ENCODE results near the gene BANP.
"Not testable (repeated sequence)": the region's sequence is repeated elsewhere in the genome, so short reads cannot be mapped to it uniquely, and the experiment has no call there.

BANP gene

DNA sequence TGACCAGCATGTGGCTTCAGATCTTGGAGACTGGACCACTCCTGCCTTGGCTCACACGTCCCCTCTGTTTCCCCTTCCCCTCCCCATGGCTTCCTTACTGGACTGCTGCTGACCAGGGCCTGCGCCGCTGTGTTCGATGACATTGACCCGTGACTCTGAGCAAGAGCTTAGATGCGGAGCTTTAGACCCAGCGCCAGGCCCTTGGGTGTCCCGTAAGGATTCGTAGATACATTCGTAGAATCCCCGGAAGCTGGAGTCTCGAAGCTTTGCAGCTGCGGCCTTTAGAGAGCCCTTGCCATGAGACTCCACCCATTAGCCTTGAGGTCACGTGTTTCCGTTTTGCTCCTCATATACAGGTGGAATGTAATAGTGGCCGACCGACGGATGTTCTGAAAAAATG, 65.2 kb downstream of the BANP start:
- not testable (repeated sequence) for H3K4me1 ChIP-seq (ENCODE audit: insufficient read depth, low read length); H3K4me3 ChIP-seq (ENCODE audit: low read length)

DNA sequence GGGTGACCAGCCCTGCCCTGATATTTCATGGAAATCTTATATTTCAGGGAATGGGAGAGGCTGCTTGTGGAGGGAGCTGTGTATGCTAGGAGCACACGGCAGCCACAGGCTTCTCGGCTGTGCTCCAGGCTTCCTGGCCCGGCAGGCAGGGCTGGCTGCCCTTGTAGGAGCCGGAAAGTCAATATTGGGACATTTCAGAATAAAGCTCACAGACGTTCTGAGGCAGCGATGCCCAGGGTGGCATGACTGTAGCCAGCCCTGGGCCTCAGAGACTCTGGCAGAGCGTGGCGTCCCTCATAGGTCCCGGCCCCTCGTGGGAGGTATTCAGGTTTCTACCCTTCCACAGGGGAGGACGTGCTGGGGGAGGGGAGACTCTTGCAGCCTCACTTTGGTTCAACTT, 65.7 kb downstream of the BANP start:
- Histone ChIP-seq H3K4me3 (ENCODE audit: low read length) (no peak overlapping the region), H3K4me1 (ENCODE audit: insufficient read depth, low read length) (no peaks in the 10 kb centered on the region), H3K27me3 (ENCODE audit: insufficient read depth, low read length) (no peaks in the 10 kb centered on the region), H2AFZ (ENCODE audit: low read depth, low read length) (no peak overlapping the region), H3K36me3 (ENCODE audit: insufficient read depth, low read length) (peaks cover 16% of the 10 kb centered on the region), H3K9me3 (ENCODE audit: low read length) (no peaks in the 10 kb centered on the region)

More for the DNA sequence above, 65.2 kb downstream of the BANP start:
- not testable (repeated sequence) for H3K9me3 ChIP-seq (ENCODE audit: low read length); H3K27me3 ChIP-seq (ENCODE audit: insufficient read depth, low read length); H2AFZ ChIP-seq (ENCODE audit: low read depth, low read length)
- H3K36me3 ChIP-seq (ENCODE audit: insufficient read depth, low read length), result peaks cover 16% of the 10 kb centered on the region

DNA sequence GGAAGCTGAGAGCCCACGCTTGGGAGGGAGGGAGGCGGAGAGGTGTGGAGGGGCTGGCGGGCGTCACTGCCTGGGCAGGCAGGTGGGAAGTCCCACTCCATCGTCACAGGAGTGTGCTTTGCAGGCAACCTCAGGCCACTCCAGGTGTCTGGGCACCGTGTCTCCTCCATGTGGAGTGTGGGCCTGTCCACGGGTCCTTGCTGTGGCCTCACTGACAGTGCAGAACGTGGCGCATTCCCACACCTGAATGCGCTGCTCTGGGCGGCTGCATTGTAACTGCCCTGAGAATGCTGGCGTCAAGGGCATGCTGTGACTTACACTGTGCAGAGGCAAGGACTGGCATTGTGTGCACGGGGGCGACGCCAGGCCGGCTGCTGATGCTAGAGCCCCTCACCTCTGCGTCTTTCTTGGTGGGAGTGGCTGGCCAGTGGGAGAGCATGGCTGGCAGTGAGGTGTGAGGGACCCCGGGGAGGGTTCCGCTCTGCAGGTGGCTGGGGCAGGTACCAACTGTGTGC, 66.4 kb downstream of the BANP start:
- Histone ChIP-seq H2AFZ (ENCODE audit: low read depth, low read length) (no peak overlapping the region), H3K36me3 (ENCODE audit: insufficient read depth, low read length) (peaks cover 14% of the 10 kb centered on the region), H3K9me3 (ENCODE audit: low read length) (no peaks in the 10 kb centered on the region), H3K27me3 (ENCODE audit: insufficient read depth, low read length) (no peaks in the 10 kb centered on the region), H3K4me1 (ENCODE audit: insufficient read depth, low read length) (no peaks in the 10 kb centered on the region), H3K4me3 (ENCODE audit: low read length) (no peak overlapping the region)

DNA sequence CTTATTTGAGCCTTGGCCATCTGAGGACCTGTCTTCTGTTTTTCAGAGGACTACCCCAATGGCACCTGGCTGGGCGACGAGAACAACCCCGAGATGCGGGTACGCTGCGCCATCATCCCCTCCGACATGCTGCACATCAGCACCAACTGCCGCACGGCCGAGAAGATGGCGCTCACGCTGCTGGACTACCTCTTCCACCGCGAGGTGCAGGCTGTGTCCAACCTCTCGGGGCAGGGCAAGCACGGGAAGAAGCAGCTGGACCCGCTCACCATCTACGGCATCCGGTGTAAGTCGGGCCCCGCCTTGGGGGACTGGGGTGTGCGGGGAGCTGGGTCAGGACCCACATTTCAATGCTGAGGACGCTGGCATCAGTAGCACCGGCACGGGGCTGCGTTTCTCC, 67.1 kb downstream of the BANP start:
- H3K36me3 ChIP-seq (ENCODE audit: insufficient read depth, low read length), result peaks cover 14% of the 10 kb centered on the region
- H3K9me3 ChIP-seq (ENCODE audit: low read length); H3K27me3 ChIP-seq (ENCODE audit: insufficient read depth, low read length); H3K4me1 ChIP-seq (ENCODE audit: insufficient read depth, low read length); H2AFZ ChIP-seq (ENCODE audit: low read depth, low read length); H3K4me3 ChIP-seq (ENCODE audit: low read length): not testable (repeated sequence)

DNA sequence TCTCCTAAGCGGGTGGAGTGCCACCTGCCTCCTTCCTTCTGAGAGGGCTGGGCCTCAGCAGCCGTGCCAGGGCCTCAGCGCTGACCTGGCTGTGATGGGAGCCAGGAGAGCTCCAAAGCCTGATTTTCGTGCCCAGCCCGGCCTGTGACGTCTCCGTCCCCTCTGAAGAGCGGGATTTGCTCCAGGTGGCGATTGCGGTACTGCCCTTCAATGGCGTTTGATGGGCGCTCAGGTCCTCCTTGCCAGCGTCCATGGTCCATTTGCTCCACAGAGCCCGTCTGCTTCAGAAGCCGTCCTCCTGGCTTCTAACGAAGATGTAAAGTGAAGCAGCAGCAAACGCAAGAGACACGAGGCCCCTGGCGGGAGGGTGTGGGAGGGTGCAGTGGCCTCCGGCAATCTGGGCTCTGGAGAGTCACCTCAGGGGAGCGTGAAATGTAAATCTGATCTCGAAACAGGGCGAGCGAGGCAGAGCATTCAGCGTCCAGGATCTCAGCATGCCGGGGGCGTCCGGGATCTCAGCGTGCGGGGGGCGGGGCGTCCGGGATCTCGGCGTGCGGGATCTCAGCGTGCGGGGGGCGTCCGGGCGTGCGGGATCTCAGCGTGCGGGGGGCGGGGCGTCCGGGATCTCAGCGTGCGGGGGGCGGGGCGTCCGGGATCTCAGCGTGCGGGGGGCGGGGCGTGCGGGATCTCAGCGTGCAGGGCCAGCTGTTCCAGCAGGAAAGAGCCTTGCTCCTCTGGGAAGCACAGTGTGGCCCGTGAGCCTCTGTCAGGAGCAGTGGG, 68.0 kb downstream of the BANP start:
- not testable (repeated sequence) for H3K27me3 ChIP-seq (ENCODE audit: insufficient read depth, low read length); H3K9me3 ChIP-seq (ENCODE audit: low read length); H3K4me1 ChIP-seq (ENCODE audit: insufficient read depth, low read length); H3K4me3 ChIP-seq (ENCODE audit: low read length); H2AFZ ChIP-seq (ENCODE audit: low read depth, low read length)
- H3K36me3 ChIP-seq (ENCODE audit: insufficient read depth, low read length), result peaks cover 11% of the 10 kb centered on the region

DNA sequence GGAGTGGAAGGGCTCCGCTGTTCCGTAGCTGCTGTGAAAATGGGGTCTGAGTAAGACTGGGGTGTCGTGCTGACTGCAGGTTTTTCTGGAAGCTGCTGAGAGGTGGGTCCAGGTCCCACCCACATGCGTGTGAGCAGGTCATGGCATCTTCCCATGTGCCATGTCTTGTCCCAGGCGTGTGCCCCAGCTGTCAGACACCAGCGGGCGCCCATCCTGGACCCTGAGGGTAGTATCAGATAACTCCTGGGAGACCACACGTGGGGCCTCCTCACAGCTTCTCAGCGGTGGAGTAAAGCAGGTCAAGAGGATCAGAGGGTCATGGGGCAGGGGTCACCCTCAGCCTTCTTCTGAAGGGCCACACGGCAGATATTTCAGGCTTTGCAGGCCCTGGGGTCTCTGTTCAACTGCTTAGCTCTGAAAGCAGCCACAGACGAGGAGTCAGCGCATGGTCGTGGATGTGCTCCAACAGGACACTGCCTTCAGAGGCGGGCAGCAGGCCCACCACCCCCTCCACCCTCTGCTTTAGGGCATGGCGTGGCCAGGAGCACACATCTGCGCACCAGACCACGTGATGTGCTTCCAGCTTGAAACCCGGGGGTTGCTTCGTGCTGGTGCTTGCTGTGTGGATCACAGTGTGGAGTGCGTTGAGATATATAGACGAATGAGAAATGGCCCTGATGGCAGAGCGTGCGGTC, 68.7 kb downstream of the BANP start:
- Histone ChIP-seq H3K4me1 (ENCODE audit: insufficient read depth, low read length) (no peaks in the 10 kb centered on the region), H3K36me3 (ENCODE audit: insufficient read depth, low read length) (peaks cover 11% of the 10 kb centered on the region), H3K4me3 (ENCODE audit: low read length) (no peak overlapping the region), H3K27me3 (ENCODE audit: insufficient read depth, low read length) (no peaks in the 10 kb centered on the region), H2AFZ (ENCODE audit: low read depth, low read length) (no peak overlapping the region), H3K9me3 (ENCODE audit: low read length) (no peaks in the 10 kb centered on the region)

DNA sequence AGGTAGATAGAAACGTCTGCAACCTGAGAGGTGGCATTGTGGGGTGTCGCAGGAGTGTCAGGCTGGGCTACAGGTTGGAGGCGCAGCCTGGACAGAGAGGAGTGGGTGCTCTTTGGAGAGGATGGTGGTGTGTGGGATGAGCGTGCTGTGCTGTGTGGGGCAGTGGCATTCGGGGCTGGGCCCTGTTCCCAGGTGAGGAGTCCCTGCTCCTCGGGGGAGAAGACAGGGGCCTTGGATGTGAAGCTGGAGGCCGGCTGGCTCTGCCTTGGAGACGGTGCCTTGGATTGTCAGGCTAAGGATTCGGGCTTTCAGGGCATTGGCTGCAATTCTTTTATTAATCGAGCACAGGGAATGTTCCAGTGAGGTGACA, 69.3 kb downstream of the BANP start:
- no peaks in the 10 kb centered on the region for H3K9me3 ChIP-seq (ENCODE audit: low read length)
- no peak overlapping the region for H3K4me3 ChIP-seq (ENCODE audit: low read length)
- peaks cover 11% of the 10 kb centered on the region for H3K36me3 ChIP-seq (ENCODE audit: insufficient read depth, low read length)
- no peak overlapping the region for H2AFZ ChIP-seq (ENCODE audit: low read depth, low read length)
- peaks cover 4% of the 10 kb centered on the region for H3K4me1 ChIP-seq (ENCODE audit: insufficient read depth, low read length)
- no peaks in the 10 kb centered on the region for H3K27me3 ChIP-seq (ENCODE audit: insufficient read depth, low read length)

DNA sequence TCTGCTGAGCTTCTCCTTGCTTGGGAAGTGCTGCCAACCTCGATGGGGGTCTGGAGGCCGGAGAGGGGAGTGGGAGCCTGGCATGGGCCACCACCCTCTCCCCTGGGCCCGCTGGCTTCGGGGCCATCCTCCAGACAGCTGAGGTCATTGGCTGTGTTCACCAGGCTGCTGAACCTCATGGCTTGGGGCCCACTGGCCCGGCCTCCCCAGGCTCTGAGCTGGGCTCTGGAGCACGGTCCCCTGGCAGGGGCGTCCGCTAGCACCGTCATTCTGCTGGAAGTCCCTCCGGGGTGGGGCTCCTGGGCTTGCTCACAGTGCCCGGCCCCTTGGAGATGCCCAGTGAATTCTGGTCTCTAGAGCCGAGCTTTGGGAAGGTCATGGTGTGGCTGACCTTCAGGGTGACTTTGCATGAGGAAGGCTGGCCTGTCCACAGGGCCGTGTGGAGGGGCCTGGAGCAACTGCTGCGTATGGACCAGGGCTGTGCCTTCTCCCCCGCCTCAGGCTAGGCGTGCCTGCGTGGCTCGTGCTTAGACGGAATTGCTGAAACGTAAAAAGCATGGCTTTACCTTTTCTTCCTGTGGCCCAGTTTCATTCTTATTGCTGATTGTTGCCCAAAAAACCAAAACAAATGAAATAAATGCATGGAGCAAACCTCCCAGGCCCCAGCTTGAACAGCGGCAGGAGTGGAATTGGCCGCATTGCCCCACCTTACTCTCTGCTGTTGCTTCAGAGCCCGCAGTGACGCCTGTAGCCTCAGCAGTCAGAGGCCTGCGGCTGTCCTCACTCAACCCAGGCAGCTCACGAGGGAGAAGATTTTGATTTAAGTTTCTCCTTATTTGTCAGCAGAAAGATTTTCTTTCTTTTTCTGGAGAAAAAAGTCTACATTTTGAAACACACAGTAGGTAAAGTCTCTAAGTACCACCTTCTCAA, 70.1 kb downstream of the BANP start:
- not testable (repeated sequence) for H3K27me3 ChIP-seq (ENCODE audit: insufficient read depth, low read length); H3K4me3 ChIP-seq (ENCODE audit: low read length); H3K4me1 ChIP-seq (ENCODE audit: insufficient read depth, low read length); H3K9me3 ChIP-seq (ENCODE audit: low read length); H2AFZ ChIP-seq (ENCODE audit: low read depth, low read length)
- peaks cover 11% of the 10 kb centered on the region for H3K36me3 ChIP-seq (ENCODE audit: insufficient read depth, low read length)

DNA sequence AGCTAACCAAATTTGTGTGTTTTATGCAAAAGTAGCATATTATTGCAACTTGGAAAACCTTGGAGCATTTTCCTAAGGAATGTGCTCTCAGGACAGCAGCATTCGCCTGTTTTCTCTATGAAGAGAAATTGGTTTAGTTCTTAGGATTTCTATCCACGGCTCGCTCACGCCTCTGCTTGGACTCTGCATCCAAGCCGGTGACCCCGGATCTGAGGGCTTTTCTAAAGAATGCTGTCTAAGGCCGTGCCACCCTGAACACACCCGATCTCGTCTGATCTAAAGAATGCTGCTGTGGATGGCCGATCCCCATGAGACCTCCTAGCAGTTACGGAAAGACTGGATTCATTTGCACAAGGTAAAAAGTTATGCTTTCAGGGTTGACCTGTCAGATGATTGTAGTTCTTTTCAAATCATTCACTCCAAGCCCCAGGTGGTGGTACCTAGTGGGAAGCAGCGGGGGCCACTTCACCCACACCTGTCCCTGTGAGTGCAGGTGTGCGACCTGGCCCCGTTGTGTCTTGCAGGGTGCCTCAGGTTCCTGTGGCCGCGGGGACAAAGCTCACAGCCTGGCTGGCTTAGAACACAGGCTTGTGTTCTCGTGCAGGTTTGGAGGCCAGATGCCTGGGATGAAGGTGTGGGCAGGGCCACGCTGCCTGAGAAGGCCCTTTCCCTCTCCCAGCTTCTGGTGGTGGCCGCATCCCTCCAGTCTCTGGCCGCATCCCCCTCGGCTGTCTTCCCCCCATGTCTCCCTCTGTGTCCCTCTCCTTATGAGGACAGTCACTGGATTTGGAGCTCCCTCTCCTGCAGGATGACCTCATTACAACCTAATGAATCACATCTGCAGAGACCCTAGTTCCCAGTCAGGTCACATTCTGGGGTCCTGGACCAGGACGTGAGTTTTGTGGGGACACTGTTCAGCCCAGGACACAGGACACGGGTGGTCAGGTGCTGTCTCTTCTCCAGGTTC, 71.1 kb downstream of the BANP start:
- H3K4me3 ChIP-seq (ENCODE audit: low read length), result no peak overlapping the region
- H3K36me3 ChIP-seq (ENCODE audit: insufficient read depth, low read length), result peaks cover 10% of the 10 kb centered on the region

DNA sequence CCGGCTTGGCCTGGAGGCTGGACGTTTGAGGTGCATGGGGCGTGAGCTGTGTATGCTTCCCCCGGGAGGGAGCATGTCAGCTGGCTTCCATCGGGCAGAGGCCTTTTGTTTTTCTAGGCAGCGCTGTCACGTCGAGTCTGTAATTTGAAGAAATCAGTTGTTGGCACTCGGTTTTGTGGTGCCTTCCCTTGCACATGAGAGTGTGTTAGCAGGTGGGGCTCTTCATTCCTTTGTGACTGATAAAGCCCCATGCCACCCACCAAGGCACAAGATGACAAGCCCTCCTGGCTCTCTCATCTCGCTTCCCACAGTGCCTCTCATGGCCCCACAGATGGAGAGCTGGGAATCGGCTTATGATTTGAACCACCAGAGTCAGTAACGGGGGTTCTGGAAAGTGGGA, 72.1 kb downstream of the BANP start:
- peaks cover 10% of the 10 kb centered on the region for H3K36me3 ChIP-seq (ENCODE audit: insufficient read depth, low read length)
- H3K4me3 ChIP-seq (ENCODE audit: low read length), result no peak overlapping the region
- H3K27me3 ChIP-seq (ENCODE audit: insufficient read depth, low read length), result no peaks in the 10 kb centered on the region
- H3K4me1 ChIP-seq (ENCODE audit: insufficient read depth, low read length), result peaks cover 10% of the 10 kb centered on the region
- H2AFZ ChIP-seq (ENCODE audit: low read depth, low read length), result no peak overlapping the region
- H3K9me3 ChIP-seq (ENCODE audit: low read length), result no peaks in the 10 kb centered on the region

More for the DNA sequence above, 71.1 kb downstream of the BANP start:
- H3K27me3 ChIP-seq (ENCODE audit: insufficient read depth, low read length), result no peaks in the 10 kb centered on the region
- peaks cover 4% of the 10 kb centered on the region for H3K4me1 ChIP-seq (ENCODE audit: insufficient read depth, low read length)
- H3K9me3 ChIP-seq (ENCODE audit: low read length), result no peaks in the 10 kb centered on the region
- H2AFZ ChIP-seq (ENCODE audit: low read depth, low read length), result no peak overlapping the region

DNA sequence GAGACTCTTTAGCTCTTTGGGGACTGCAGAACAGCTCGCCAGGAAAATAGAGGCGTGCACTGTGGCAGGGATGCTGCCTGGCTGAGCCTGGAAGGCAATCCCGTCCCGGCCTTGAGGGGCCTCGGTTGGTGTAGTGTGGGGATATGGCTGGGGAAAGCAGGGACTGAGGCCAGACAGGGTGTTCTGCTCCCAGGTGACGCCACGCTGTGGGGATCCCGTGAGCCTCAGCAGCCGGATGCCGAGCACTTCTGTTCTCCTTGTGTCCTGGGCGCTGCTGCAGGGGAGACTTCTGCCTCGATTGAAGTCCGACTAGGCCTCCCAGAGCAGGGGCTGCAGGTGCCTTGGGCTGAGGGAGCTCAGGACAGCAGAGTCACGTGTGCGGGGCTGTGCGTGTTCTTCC, 72.6 kb downstream of the BANP start:
- Histone ChIP-seq H3K4me1 (ENCODE audit: insufficient read depth, low read length) (peaks cover 10% of the 10 kb centered on the region), H3K9me3 (ENCODE audit: low read length) (no peaks in the 10 kb centered on the region), H2AFZ (ENCODE audit: low read depth, low read length) (no peak overlapping the region), H3K27me3 (ENCODE audit: insufficient read depth, low read length) (no peaks in the 10 kb centered on the region), H3K4me3 (ENCODE audit: low read length) (no peak overlapping the region), H3K36me3 (ENCODE audit: insufficient read depth, low read length) (peaks cover 10% of the 10 kb centered on the region)

DNA sequence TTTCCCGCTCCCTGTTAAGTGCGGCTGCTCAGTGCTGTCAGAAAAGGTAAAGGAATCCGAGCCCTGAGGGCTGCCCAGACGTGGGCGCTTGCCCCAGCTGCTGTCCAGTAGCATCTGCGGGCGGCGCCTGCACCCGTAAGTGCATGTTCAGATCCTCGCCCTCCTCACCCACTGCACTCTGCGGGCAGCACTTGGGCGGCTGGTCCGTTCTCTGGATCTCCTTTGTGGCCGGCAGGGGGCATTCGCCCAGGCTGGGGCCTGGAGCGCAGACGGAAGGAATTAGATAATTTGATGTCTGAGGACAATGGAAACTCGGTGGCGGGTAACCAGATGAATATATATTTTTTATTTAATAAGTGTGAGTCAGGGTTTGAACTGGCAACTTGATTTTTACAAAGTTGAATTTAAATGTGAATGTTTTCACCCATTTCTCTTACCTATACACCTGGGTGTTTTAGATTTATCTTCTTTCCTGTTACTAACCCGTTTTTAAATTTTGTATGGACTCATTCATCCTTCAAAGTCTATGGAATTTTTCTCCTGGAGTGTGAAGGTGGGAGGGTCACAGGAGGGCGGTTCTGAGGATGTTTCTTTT, 73.4 kb downstream of the BANP start:
- H3K9me3 ChIP-seq (ENCODE audit: low read length); H2AFZ ChIP-seq (ENCODE audit: low read depth, low read length); H3K36me3 ChIP-seq (ENCODE audit: insufficient read depth, low read length); H3K4me3 ChIP-seq (ENCODE audit: low read length); H3K27me3 ChIP-seq (ENCODE audit: insufficient read depth, low read length): not testable (repeated sequence)
- H3K4me1 ChIP-seq (ENCODE audit: insufficient read depth, low read length), result peaks cover 10% of the 10 kb centered on the region

Measured in neuron (in vitro differentiated cells).